NCI-H1930 (cell line): ENCODE results near the gene CYP2W1.
"Not testable (repeated sequence)": the region's sequence is repeated elsewhere in the genome, so short reads cannot be mapped to it uniquely, and the experiment has no call there.

Experiments
- DNase-seq, 2 experiments: peaks; one replicate each; lab custom pipeline; 2025; lab: John Stamatoyannopoulos, UW

The CYP2W1 gene

DNA sequence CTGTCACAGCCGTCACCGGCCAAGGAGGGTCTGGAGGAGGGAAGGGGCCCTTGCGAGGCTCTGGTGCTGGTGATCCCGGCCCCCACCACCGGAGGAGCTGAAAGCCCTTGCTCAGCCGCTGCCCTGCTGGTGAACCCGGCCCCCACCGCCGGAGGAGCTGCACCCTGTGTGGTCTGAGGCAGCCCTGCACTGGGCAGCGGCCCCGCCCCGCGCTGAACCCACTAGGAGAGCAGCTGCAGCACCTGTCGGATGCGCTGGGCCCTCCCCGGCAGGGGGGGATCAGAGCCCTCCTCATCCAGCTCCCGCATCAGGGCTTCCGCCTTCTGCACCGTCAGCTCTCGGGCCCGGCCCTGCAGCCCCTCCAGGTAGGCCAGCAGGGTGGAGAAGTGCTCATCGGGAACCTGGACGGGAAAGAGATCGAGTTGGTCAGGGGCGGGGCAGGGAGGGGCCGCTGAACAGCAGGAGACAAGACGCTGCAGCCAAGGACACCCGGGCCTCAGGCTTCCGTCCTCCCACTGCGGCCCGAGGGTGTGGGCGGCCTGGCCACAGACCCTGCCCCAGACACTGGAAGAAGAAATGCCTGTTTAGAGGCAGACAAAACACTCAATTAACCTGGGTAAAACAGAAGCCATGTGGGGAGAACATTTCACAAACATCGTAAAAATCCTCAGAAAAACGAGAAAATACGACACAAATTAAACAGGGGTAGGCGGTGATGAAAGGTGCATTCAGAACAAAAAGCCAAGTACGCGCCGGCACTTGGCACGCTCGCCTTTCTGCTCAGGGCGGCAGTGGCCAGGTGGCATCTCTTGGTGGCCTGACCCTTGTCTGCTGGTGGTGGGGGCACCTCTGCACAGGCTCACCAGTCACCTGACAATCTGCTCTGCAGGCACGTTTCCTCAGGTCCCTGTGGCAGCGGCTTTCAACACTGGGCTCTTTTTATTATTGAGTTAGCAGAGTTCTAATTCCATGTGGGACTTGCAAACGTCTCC, 14.7 kb downstream of the CYP2W1 start:
- no peak for DNase-seq

DNA sequence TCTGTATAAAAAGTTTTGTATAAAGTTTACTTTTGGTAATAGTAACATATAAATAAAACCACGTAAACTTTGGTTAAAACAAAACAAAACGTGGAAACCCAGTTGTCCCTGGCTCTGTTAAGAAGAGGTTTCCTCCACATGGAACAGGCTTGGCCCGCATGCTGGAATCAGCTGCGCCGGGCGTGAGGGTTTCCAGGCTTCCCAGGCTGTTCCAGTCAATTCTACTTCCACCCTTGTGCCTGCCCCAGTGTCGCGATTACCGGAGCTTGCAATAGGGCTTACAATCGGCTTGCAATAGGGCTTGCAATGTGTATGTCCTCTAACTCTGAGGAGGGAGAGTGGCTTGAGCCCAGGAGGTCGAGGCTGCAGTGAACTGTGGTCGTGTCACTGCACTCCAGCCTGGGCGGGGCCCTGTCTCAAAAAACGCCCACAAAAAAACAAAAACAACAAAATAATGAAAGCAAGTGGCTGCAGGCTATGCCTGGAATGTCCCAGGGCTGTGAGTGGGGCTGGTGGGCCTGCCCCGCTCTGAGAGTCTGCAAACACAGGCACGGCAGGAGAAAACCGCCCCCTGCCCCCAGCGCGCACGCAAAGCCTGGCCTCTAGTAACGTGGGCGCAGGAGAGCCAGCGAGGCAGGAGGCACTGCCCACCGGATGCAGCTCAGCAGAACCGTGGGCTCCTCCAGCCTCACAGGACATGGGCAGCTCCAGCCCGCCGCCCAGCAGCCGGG, 16.3 kb downstream of the CYP2W1 start:
- DNase-seq, result no peak

DNA sequence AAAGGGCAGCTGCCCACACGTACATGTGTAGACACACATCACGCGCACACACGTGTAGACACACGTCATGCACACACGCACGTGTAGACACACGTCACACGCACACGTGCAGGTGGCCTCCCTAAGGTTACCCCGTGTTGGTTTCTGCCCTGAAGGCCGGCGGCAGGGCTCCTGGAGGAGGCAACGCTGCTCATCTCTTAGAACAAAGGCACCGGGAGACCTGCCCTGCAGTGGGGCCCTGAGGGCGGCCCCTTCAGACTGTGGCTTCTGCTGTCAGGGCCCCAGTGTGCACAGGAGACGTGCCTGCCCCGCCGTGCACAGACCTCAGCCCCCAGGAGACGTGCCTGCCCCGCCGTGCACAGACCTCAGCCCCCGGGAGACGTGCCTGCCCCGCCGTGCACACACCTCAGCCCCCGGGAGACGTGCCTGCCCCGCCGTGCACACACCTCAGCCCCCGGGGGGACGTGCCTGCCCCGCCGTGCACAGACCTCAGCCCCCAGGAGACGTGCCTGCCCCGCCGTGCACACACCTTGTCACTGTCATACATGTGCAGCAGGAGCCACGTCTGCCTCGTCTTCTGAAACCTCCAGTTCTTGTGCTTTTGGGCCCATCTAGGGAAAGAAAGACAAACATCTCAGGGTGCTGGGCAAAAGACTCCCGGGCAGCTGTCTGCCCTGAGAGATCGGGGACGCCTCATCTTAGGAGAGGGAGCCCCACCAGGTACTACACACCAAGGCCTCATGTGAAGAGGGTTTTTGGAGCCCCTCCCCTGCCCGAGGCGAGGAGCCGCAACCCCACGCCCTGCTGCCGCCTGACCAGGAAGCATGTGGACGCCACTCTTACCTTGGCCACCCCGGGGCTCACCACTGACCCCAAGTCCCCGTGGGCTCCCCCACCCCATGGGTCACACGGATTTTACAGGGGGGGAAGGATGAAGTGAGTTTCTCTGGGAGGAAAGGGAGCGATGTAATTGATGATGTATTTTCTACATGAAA, 17.3 kb downstream of the CYP2W1 start:
- DNase-seq, result no peak

DNA sequence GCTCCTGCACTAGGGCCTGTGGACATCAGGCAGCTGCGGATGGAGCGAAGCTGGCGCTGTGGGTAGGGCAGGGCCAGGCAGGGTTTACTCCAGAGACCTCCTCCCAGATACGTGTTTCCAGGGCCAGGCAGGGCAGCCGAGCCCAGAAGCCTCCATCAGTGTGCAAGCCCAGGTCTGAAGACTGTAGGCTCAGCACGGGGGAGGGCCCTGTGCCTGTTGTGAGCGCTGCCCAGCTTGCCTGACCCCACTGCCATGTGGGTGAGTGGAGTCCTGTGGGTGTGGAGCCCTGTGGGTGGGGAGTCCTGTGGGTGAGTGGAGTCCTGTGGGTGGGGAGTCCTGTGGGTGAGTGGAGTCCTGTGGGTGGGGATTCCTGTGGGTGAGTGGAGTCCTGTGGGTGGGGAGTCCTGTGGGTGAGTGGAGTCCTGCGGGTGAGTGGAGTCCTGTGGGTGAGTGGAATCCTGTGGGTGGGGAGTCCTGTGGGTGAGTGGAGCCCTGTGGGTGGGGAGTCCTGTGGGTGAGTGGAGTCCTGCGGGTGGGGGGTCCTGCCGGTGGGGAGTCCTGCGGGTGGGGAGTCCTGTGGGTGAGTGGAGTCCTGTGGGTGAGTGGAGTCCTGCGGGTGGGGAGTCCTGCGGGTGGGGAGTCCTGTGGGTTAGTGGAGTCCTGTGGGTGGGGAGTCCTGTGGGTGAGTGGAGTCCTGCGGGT, 18.2 kb downstream of the CYP2W1 start:
- DNase-seq, result not testable (repeated sequence)

DNA sequence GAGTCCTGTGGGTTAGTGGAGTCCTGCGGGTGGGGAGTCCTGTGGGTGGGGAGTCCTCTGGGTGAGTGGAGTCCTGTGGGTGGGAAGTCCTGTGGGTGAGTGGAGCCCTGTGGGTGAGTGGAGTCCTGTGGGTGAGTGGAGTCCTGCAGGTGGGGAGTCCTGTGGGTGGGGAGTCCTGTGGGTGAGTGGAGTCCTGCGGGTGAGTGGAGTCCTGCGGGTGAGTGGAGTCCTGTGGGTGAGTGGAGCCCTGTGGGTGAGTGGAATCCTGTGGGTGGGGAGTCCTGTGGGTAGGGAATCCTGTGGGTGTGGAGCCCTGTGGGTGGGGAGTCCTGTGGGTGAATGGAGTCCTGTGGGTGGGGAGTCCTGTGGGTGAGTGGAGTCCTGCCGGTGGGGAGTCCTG, 19.0 kb downstream of the CYP2W1 start:
- not testable (repeated sequence) for DNase-seq

DNA sequence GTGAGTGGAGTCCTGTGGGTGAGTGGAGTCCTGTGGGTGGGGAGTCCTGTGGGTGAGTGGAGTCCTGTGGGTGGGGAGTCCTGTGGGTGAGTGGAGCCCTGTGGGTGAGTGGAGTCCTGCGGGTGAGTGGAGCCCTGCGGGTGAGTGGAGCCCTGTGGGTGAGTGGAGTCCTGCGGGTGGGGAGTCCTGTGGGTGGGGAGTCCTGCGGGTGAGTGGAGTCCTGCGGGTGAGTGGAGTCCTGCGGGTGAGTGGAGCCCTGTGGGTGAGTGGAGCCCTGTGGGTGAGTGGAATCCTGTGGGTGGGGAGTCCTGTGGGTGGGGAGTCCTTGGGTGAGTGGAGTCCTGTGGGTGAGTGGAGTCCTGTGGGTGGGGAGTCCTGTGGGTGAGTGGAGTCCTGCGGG, 19.5 kb downstream of the CYP2W1 start:
- not testable (repeated sequence) for DNase-seq

DNA sequence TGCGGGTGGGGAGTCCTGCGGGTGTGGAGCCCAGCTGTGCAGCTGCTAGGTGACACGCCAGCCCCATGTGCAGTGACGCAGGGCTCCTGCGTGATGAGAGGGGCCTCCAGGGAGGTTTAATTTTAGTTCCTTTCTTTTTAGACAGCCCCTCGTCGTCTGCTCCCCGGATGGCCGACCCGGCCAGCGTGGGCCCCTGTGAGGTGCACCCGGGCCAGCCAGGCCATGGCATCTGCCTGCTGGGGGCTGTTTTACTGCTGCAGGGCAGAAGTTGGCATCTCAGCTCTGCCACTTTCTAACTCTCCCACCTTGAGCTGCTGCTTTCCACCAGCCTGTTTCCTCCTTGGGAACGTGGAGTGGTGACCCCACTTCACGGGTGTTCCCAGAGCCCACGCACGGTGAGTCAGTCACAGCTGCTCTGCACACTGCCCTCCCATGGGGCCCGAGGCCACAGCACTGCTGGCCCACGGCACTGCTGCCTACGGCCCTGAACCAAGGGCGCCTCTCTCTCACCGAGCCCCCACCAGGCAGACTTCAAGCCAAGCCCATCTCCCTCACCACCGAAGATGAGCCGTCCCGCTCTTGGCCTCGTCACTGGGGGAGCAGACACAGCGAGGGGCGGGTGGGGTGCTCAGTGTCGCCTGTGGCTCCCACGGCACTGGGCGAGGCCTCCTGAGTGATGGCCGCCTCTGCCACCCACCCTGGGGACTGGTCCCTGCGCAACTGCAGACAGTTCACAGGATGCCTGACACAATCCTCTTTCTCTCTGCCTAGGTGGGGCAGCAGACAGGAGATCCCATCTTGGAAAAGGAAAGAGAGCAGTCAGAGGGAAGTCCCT, 21.3 kb downstream of the CYP2W1 start:
- DNase-seq, result no peak

DNA sequence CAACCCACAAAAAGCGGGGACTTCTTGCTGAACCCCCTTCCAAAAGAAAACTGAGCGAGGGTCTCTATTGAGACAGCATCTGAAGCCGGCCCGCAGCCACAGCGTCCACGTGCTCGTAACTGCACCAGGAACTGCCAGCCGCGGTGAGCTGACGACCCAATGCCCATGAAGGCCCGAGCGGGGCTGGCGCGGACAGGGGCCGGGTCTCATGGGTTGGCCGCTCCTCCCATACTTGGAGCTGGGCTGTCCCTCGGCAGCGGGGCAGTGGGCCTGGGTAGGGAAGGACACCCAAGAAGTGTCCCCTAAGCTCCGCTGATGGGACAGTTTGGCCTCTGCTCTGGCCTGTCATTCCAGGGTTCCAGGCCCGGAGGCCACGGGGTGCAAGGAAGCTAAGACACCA, 22.3 kb downstream of the CYP2W1 start:
- DNase-seq, result no peak

DNA sequence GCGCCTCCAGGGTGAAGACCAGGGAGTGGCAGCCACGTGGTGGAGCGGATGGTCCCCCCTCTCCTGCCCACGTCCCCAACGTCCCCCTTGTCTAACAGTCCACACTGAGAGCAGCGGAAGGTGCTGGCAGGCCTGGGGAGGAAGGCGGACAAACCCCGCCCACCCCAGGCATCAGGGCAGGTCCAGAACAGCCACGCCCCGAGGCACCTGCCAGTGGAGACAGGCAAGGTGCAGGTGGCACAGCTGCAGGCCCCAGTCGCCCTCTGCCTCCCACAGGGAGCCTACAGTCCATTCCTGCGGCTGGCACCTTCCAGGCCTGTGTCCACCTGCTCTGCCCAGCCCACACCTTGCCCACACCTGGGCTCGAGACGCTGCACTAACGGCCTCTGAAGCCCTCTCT, 24.9 kb downstream of the CYP2W1 start:
- DNase-seq, result no peak

DNA sequence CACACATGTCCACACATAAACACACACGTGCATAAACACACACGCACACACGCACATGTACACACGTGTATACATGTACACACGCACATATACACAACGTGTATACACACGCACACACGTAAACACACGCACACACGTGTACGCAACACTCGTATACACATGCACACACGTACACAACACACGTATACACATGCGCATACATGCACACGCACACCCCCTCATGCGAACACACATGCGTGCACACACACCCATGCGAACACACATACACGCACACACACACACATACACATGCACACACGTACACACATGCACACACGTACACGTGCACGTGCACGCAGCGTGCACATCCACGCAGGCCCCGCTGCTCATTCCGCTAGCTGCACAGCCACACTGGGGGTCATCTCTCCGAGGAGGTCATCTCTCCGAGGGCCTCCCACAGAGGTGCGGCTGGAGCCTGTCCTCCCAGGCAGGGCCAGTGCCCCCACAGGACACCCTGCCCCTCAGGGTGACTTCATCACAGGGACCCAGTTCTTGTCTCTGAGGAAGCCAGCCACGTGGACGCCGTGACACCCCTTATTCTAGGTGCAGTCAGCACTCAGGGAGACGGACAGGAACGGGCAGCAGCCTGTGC, 25.9 kb downstream of the CYP2W1 start:
- no peak for DNase-seq

DNA sequence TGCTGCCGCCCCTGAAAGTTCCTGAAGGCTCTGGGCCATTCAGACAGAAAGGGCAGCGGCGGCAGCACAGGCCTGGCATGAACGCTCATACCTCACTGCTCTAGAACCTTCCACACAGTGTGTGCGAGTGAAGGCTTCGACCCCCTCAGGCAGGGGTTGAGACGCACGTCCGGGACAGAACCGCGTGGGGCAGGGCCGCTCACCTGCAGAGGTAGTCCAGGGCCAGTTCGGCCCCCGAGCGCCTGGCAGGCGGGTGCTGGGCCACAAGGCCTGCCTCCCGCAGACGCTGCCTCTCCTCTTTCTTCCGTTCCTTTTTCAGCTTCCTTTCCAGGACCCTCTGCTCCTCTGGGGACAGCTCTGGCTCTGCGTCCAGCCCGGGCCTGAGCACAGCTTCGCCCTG, 26.8 kb downstream of the CYP2W1 start:
- no peak for DNase-seq

DNA sequence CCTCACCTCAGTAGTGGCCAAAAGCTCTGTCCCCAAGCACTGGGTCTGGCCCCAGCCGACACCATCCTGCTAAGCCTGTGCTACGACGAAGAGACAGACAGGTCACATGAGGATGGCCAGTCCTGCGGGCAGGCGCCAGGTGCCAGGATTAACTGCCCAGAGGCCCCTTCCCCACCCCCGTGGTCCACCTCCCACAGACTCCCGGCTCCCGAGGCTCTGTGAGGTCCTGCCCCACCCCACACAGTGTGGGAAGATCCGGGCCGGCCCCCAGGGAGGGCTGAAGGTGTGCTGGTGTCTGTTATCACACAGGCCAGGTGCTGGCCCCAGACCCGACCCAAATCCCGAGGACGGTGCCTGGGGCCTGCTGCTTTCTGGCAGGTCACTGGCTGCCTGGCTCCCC, 27.2 kb downstream of the CYP2W1 start:
- no peak for DNase-seq

DNA sequence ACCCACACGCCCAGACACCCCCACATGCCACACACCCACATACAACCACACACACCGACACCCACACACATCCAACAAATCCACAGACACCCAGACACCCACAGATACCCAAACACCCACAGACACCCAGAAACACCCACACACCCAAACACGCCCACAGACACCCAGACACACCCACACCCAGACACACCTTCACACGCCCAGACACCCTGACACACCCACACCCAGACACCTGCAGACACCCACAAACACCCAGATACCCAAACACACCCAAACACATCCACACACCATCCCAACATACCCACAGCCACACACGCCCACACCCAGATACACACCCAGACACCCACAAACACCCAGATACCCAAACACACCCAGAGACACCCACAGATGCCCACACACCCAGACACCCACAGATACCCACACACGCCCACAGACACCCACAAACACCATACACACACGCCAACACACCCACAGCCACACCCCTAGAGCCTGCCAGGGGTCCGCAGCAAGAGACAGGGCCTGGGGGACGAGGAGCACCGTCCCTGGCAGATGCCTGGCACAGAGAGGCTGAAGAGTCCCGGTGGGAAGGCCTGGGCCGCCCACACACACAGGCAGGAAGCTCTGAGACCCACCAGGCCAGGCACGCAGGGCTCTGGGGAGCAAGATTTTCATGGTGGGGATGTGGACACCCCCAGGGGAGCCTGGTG, 28.5 kb downstream of the CYP2W1 start:
- no peak for DNase-seq

DNA sequence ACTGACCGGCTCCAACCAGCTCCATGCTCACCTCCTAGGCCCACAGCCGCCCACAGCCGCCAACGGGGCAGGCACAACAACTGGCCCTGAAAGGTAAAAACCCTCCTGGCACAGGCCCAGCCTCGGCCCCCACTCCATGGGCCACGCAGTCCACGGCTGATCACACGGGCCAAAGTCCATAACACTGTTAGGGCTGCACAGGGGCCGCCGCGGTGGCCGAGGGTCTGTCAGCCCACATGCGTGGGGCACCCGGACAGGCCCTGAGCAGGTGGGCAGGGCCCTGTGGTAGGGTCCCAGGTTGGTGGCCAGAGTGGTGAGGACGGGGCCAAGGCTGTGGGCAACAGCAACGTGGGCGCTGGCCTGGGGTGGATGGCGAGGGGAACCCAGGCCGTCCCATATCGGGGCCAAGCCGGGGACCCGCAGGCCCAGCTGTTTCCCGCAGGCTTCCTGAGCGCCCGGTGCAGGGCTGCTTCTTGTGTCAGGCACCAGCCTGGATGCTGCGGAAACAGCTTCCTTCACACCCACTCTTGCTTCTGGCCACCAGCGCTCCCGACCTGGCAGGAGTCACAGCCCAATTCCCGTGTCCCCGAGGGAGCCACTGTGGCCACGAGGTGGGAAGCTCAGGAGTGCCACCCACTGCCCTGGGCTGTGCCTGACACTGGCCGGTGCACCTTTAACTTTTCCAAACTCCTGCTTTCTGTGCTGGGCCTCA, 29.2 kb downstream of the CYP2W1 start:
- DNase-seq, result no peak

DNA sequence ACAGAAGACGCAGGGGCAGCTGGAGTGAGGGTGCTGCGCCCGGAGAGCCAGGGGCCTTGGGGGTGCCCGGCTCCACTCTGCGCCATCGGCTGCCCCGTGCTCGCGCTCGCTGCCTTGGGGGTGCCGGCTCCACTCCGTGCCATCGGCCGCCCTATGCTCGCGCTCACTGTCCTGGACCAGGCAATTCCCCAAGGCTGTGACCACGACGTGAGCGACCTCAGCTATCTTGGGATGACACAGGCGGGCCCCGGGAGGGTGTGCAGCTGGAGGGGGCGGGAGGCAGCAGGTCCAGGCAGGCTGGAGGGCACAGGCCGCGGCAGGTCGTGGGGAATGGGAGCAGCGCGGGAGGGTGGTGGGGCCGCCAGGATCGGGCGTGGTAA, 29.7 kb downstream of the CYP2W1 start:
- DNase-seq, result no peak

DNA sequence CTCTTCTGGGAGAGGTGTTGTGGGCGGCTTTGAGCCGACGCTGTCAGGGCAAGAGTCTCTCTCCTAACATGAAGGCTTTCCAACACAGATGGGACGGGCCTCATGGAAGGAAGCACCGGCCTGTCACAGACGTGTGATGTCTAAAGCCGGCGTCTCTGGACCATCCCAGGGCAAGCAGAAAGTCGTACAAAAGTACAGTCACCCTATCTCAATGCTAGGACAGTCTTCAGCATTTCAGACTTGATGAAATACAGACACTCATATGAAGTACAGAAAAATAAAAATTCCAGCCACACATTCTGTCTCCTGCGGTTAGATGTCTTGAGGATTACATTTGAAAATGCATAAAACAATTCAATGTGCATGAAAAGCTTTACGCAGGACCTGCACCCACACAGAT, 30.6 kb downstream of the CYP2W1 start:
- no peak for DNase-seq

DNA sequence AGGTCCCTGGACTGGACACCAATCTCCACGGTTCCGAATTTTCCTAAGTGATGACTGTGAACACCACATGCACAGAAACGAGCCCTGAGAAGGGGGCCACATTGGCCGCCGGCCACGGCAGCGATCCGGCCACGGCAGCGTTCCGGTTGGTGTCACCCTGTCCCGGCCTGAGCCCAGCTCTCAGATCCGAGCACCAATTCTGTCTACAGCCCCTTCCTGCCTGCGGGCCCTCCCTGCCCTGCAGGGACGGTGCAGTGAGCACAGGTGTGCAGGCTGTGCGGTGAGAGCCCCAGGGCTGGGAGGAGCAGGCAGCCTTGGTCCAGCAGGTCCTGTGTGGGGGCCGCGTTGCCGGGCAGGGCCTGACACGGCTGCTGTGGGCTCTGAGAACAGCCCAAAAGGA, 31.7 kb downstream of the CYP2W1 start:
- no peak for DNase-seq
